SK-N-SH treated with all-trans-retinoic acid at 6 μM for 48 hours (cell line): Measurements from ENCODE around the gene CNKSR2.

Experiments
- ATAC-seq: fragments of 200-7000 bp; cut with Tn5 transposase; 3 replicates; pipeline ENCODE4 v1.9.1; 2020; ENCODE audit warnings: mild to moderate bottlenecking, moderate library complexity
- ARNTL ChIP-seq: fragments of 450-650 bp; formaldehyde crosslinking; IDR thresholded peaks from 2 replicates; pipeline ENCODE4 v1.5.0; 2020; ENCODE audit warnings: low read depth, mild to moderate bottlenecking, moderate library complexity, borderline replicate concordance
- BACH2 ChIP-seq: fragments of 250-450 bp; sonication (Bioruptor Pico); IDR thresholded peaks from 2 replicates; pipeline ENCODE4 v1.9.0; 2021; ENCODE audit warnings: mild to moderate bottlenecking, borderline replicate concordance
- CREB5 ChIP-seq: fragments of 250-450 bp; sonication (Bioruptor Pico); IDR thresholded peaks from 2 replicates; pipeline ENCODE4 v1.5.1; 2020; ENCODE audit warnings: low read depth, mild to moderate bottlenecking, moderate library complexity
- CSDC2 ChIP-seq: fragments of 250-450 bp; sonication (Bioruptor Pico); IDR thresholded peaks from 2 replicates; pipeline ENCODE4 v1.5.0; 2020; ENCODE audit warnings: mild to moderate bottlenecking, moderate library complexity
- CSRNP3 ChIP-seq: fragments of 250-450 bp; sonication (Bioruptor Pico); IDR thresholded peaks from 2 replicates; pipeline ENCODE4 v1.5.1; 2021; ENCODE audit warnings: mild to moderate bottlenecking, moderate library complexity
- ESRRG ChIP-seq: fragments of 250-450 bp; sonication (Bioruptor Pico); IDR thresholded peaks from 2 replicates; pipeline ENCODE4 v1.6.1; 2021; ENCODE audit warnings: mild to moderate bottlenecking
- GLIS3 ChIP-seq: fragments of 250-450 bp; sonication (Bioruptor Pico); IDR thresholded peaks from 2 replicates; pipeline ENCODE4 v1.5.0; 2020; ENCODE audit warnings: mild to moderate bottlenecking, moderate library complexity
- ISL1 ChIP-seq: fragments of 250-450 bp; sonication (Bioruptor Pico); IDR thresholded peaks from 2 replicates; pipeline ENCODE4 v2.1.2; 2022; ENCODE audit warnings: mild to moderate bottlenecking, moderate library complexity
- OSR1 ChIP-seq: fragments of 250-450 bp; sonication (Bioruptor Pico); IDR thresholded peaks from 2 replicates; pipeline ENCODE4 v1.8.0; 2022; ENCODE audit warnings: moderate library complexity, mild to moderate bottlenecking, inconsistent platforms
- PATZ1 ChIP-seq: fragments of 250-450 bp; sonication (Bioruptor Pico); IDR thresholded peaks from 2 replicates; pipeline ENCODE4 v1.8.0; 2020; ENCODE audit warnings: mild to moderate bottlenecking, moderate library complexity, borderline replicate concordance
- POU6F1 ChIP-seq: fragments of 250-450 bp; sonication (Bioruptor Pico); IDR thresholded peaks from 2 replicates; pipeline ENCODE4 v1.8.0; 2021; ENCODE audit warnings: low read depth, mild to moderate bottlenecking, moderate library complexity, borderline replicate concordance
- PPARA ChIP-seq: fragments of 250-450 bp; sonication (Bioruptor Pico); IDR thresholded peaks from 2 replicates; pipeline ENCODE4 v1.5.0; 2020; ENCODE audit warnings: mild to moderate bottlenecking, borderline replicate concordance
- RARB ChIP-seq: fragments of 250-450 bp; sonication (Bioruptor Pico); IDR thresholded peaks from 2 replicates; pipeline ENCODE4 v1.8.0; 2021; ENCODE audit warnings: mild to moderate bottlenecking, moderate library complexity
- SNAI2 ChIP-seq: fragments of 250-450 bp; sonication (Bioruptor Pico); IDR thresholded peaks from 2 replicates; pipeline ENCODE4 v1.5.0; 2020; ENCODE audit warnings: mild to moderate bottlenecking, moderate library complexity
- TCF4 ChIP-seq: fragments of 250-450 bp; sonication (Bioruptor Pico); IDR thresholded peaks from 2 replicates; pipeline ENCODE4 v1.8.0; 2021; ENCODE audit warnings: mild to moderate bottlenecking, moderate library complexity, borderline replicate concordance
- TOX ChIP-seq: fragments of 250-450 bp; sonication (Bioruptor Pico); IDR thresholded peaks from 2 replicates; pipeline ENCODE4 v1.8.0; 2021; ENCODE audit warnings: mild to moderate bottlenecking, moderate library complexity, borderline replicate concordance
- TSHZ2 ChIP-seq: fragments of 250-450 bp; sonication (Bioruptor Pico); IDR thresholded peaks from 2 replicates; pipeline ENCODE4 v1.5.0; 2020; ENCODE audit warnings: mild to moderate bottlenecking, moderate library complexity
- ZC3H10 ChIP-seq: fragments of 250-450 bp; sonication (Bioruptor Pico); IDR thresholded peaks from 2 replicates; pipeline ENCODE4 v1.5.1; 2021; ENCODE audit warnings: mild to moderate bottlenecking, moderate library complexity
- ZFP3 ChIP-seq: fragments of 250-450 bp; sonication (Bioruptor Pico); IDR thresholded peaks from 2 replicates; pipeline ENCODE4 v1.5.0; 2020; ENCODE audit warnings: mild to moderate bottlenecking, moderate library complexity
- ZFP30 ChIP-seq: fragments of 450-650 bp; formaldehyde crosslinking; IDR thresholded peaks from 2 replicates; pipeline ENCODE4 v1.5.0; 2022; ENCODE audit warnings: mild to moderate bottlenecking, moderate library complexity
- ZNF565 ChIP-seq: fragments of 450-650 bp; formaldehyde crosslinking; conservative IDR thresholded peaks from 2 replicates; pipeline ENCODE4 v1.5.0; 2020; ENCODE audit warnings: low read depth, mild to moderate bottlenecking, moderate library complexity
- ZNF70 ChIP-seq: fragments of 450-650 bp; formaldehyde crosslinking; IDR thresholded peaks from 2 replicates; pipeline ENCODE4 v1.5.0; 2020; ENCODE audit warnings: mild to moderate bottlenecking, moderate library complexity
- ZNF8 ChIP-seq: fragments of 450-650 bp; formaldehyde crosslinking; IDR thresholded peaks from 2 replicates; pipeline ENCODE4 v1.5.0; 2020; ENCODE audit warnings: mild to moderate bottlenecking, moderate library complexity

Gene CNKSR2

GRCh38 chrX:21660156-21660555 lies 285.9 kb downstream of the CNKSR2 start:
- ATAC-seq = no peak
- TF ChIP-seq POU6F1 (CRISPR knock-in tag) (no peak), ZNF70 (CRISPR knock-in tag) (no peak), OSR1 (CRISPR knock-in tag) (no peak), GLIS3 (CRISPR knock-in tag) (no peak), ZC3H10 (no peak), CSRNP3 (CRISPR knock-in tag) (no peak), ESRRG (CRISPR knock-in tag) (no peak), SNAI2 (no peak), TSHZ2 (CRISPR knock-in tag) (no peak), BACH2 (CRISPR knock-in tag) (no peak), TOX (CRISPR knock-in tag) (no peak), ZFP3 (CRISPR knock-in tag) (no peak), PPARA (no peak), ARNTL (CRISPR knock-in tag) (no peak), ZNF8 (CRISPR knock-in tag) (no peak), TCF4 (CRISPR knock-in tag) (no peak), RARB (CRISPR knock-in tag) (no peak), CSDC2 (no peak), ZNF565 (no peak), CREB5 (CRISPR knock-in tag) (no peak)

- no peak for ATAC-seq
- no peak for TF ChIP-seq ZNF565
- TF ChIP-seq ISL1 (CRISPR knock-in tag) = no peak
- TF ChIP-seq PPARA = no peak
- TF ChIP-seq ZFP3 (CRISPR knock-in tag) = no peak
- TF ChIP-seq ZC3H10 = no peak
- TF ChIP-seq OSR1 (CRISPR knock-in tag) = no peak
- no peak for TF ChIP-seq BACH2 (CRISPR knock-in tag)
- TF ChIP-seq POU6F1 (CRISPR knock-in tag) = no peak
- no peak for TF ChIP-seq RARB (CRISPR knock-in tag)
- TF ChIP-seq, all 23 proteins: peak for 0
Measured at GRCh38 chrX:21661316-21661715, 287.1 kb downstream of the CNKSR2 start.

- no peak for ATAC-seq
- TF ChIP-seq OSR1 (CRISPR knock-in tag) (no peak), CREB5 (CRISPR knock-in tag) (no peak), CSRNP3 (CRISPR knock-in tag) (no peak), ZFP30 (no peak), ZNF8 (CRISPR knock-in tag) (no peak), RARB (CRISPR knock-in tag) (no peak), PATZ1 (CRISPR knock-in tag) (no peak), ZNF70 (CRISPR knock-in tag) (no peak), TOX (CRISPR knock-in tag) (no peak), ZC3H10 (no peak), BACH2 (CRISPR knock-in tag) (no peak), GLIS3 (CRISPR knock-in tag) (no peak), ZNF565 (no peak), ARNTL (CRISPR knock-in tag) (no peak)
Measured at GRCh38 chrX:21662761-21663160, 288.5 kb downstream of the CNKSR2 start.
